HEK293 (cell line): ENCODE measurements around the gene UGT1A1.

Experiments used
- CTCF ChIA-PET: fragments of 350-600 bp; formaldehyde crosslinking; extraction: SDS; loops from one replicate; lab custom pipeline; 2021; ENCODE audit warnings: antibody characterized with exemption; lab: Yijun Ruan, JAX
- POLR2A ChIA-PET: fragments of 300-600 bp; formaldehyde crosslinking; extraction: SDS; loops from one replicate; lab custom pipeline; 2020; ENCODE audit warnings: antibody characterized with exemption, inconsistent platforms; lab: Yijun Ruan, JAX
- H3K27ac ChIP-seq: fragments of 200-500 bp; sonication (Bioruptor generic); 2 replicates; pipeline ENCODE4 v1.5.1; 2014; ENCODE audit warnings: low read depth, low read length, control low read depth, inconsistent platforms; ENCODE audit errors: extremely low read depth
- H3K36me3 ChIP-seq, 2 experiments: fragments of 200-500 bp in 1 of 2; sonication (Bioruptor generic) in 1 of 2; 1 replicate in 1 of 2; 2 replicates in 1 of 2; pipeline ENCODE4 v1.5.1; 2014 to 2017; ENCODE audit warnings: inconsistent platforms in 2 of 2, low read length in 2 of 2; ENCODE audit not compliant: control insufficient read depth in 2 of 2, insufficient read depth in 1 of 2
- H3K4me1 ChIP-seq: fragments of 200-500 bp; sonication (Bioruptor generic); 2 replicates; pipeline ENCODE4 v1.5.1; 2014; ENCODE audit warnings: mild to moderate bottlenecking, low read length, inconsistent platforms; ENCODE audit not compliant: control insufficient read depth, insufficient read depth
- H3K4me3 ChIP-seq: 2 replicates; pipeline ENCODE4 v1.5.1; 2011; ENCODE audit warnings: low read depth, mild to moderate bottlenecking, control low read depth, low read length, moderate library complexity
- H3K9me3 ChIP-seq: fragments of 200-500 bp; sonication (Bioruptor generic); 2 replicates; pipeline ENCODE4 v1.5.1; 2014; ENCODE audit warnings: low read depth, low read length, inconsistent platforms; ENCODE audit not compliant: control insufficient read depth, insufficient read depth
- EGR2 ChIP-seq: fragments of 450-650 bp; formaldehyde crosslinking; IDR thresholded peaks from 2 replicates; pipeline ENCODE4 v1.5.1; 2016; ENCODE audit warnings: low read depth, missing biosample characterization, missing genetic modification characterization
- GLIS1 ChIP-seq: fragments of 450-650 bp; formaldehyde crosslinking; IDR thresholded peaks from 2 replicates; pipeline ENCODE4 v1.5.1; 2016; ENCODE audit warnings: missing biosample characterization, missing genetic modification characterization
- HOXA7 ChIP-seq: sonication (generic); formaldehyde crosslinking; IDR thresholded peaks from 2 replicates; pipeline ENCODE4 v1.8.1; 2022; ENCODE audit warnings: missing genetic modification reagents, borderline replicate concordance
- PBX3 ChIP-seq: sonication (generic); formaldehyde crosslinking; IDR thresholded peaks from 2 replicates; pipeline ENCODE4 v1.8.1; 2022; ENCODE audit warnings: mild to moderate bottlenecking, moderate library complexity, missing genetic modification reagents
- PRDM2 ChIP-seq: fragments of 450-650 bp; formaldehyde crosslinking; IDR thresholded peaks from 2 replicates; pipeline ENCODE4 v1.5.1; 2016; ENCODE audit warnings: missing biosample characterization, missing genetic modification characterization, borderline replicate concordance
- ZBTB21 ChIP-seq: fragments of 450-650 bp; formaldehyde crosslinking; IDR thresholded peaks from 2 replicates; pipeline ENCODE4 v1.5.1; 2017; ENCODE audit warnings: missing biosample characterization, missing genetic modification characterization
- ZBTB6 ChIP-seq: fragments of 450-650 bp; formaldehyde crosslinking; IDR thresholded peaks from 2 replicates; pipeline ENCODE4 v1.5.1; 2017; ENCODE audit warnings: missing biosample characterization, missing genetic modification characterization
- ZBTB7A ChIP-seq: fragments of 450-650 bp; formaldehyde crosslinking; IDR thresholded peaks from 2 replicates; pipeline ENCODE4 v1.5.1; 2016; ENCODE audit warnings: low read depth, missing biosample characterization, missing genetic modification characterization
- ZNF169 ChIP-seq: fragments of 450-650 bp; formaldehyde crosslinking; IDR thresholded peaks from 2 replicates; pipeline ENCODE4 v1.5.1; 2016; ENCODE audit warnings: missing biosample characterization, missing genetic modification characterization
- ZNF211 ChIP-seq: fragments of 450-650 bp; formaldehyde crosslinking; IDR thresholded peaks from 2 replicates; pipeline ENCODE4 v1.5.1; 2016; ENCODE audit warnings: low read depth, missing biosample characterization, missing genetic modification characterization
- ZNF362 ChIP-seq: fragments of 450-650 bp; formaldehyde crosslinking; IDR thresholded peaks from 2 replicates; pipeline ENCODE4 v1.5.1; 2016; ENCODE audit warnings: missing biosample characterization, missing genetic modification characterization
- ZNF423 ChIP-seq: fragments of 450-650 bp; formaldehyde crosslinking; IDR thresholded peaks from 2 replicates; pipeline ENCODE4 v1.5.1; 2016; ENCODE audit warnings: missing biosample characterization, missing genetic modification characterization
- ZNF510 ChIP-seq: fragments of 450-650 bp; formaldehyde crosslinking; IDR thresholded peaks from 2 replicates; pipeline ENCODE4 v1.5.1; 2018; ENCODE audit warnings: mild to moderate bottlenecking, missing genetic modification characterization, missing biosample characterization; ENCODE audit not compliant: insufficient replicate concordance
- ZNF530 ChIP-seq: fragments of 450-650 bp; formaldehyde crosslinking; IDR thresholded peaks from 2 replicates; pipeline ENCODE4 v1.5.1; 2016; ENCODE audit warnings: low read depth, missing biosample characterization, missing genetic modification characterization
- ZNF560 ChIP-seq: fragments of 450-650 bp; formaldehyde crosslinking; IDR thresholded peaks from 2 replicates; pipeline ENCODE4 v1.5.1; 2017; ENCODE audit warnings: missing biosample characterization, missing genetic modification characterization, borderline replicate concordance
- ZNF610 ChIP-seq: fragments of 450-650 bp; formaldehyde crosslinking; IDR thresholded peaks from 2 replicates; pipeline ENCODE4 v1.5.1; 2016; ENCODE audit warnings: missing biosample characterization, missing genetic modification characterization, borderline replicate concordance
- ZNF629 ChIP-seq: fragments of 450-650 bp; formaldehyde crosslinking; IDR thresholded peaks from 2 replicates; pipeline ENCODE4 v1.5.1; 2017; ENCODE audit warnings: missing biosample characterization, missing genetic modification characterization
- ZNF658 ChIP-seq: fragments of 450-650 bp; formaldehyde crosslinking; IDR thresholded peaks from 2 replicates; pipeline ENCODE4; 2016; ENCODE audit warnings: missing biosample characterization, missing genetic modification characterization
- ZNF670 ChIP-seq: fragments of 450-650 bp; formaldehyde crosslinking; IDR thresholded peaks from 2 replicates; pipeline ENCODE4 v1.5.1; 2016; ENCODE audit warnings: missing biosample characterization, missing genetic modification characterization, low read depth
- ZXDB ChIP-seq: fragments of 450-650 bp; formaldehyde crosslinking; IDR thresholded peaks from 2 replicates; pipeline ENCODE4 v1.5.1; 2016; ENCODE audit warnings: missing biosample characterization, missing genetic modification characterization

UGT1A1 gene

GRCh38 chr2:233773854-233774253, 13.8 kb downstream of the UGT1A1 start (continued):
- no peak for TF ChIP-seq ZBTB6 (tag by site-specific recombination)
- TF ChIP-seq ZNF629, result no peak
- TF ChIP-seq ZBTB21, result no peak
- TF ChIP-seq HOXA7 (CRISPR knock-in tag), result no peak
- no peak for TF ChIP-seq ZNF211 (tag by site-specific recombination)
- no peak for TF ChIP-seq PBX3 (CRISPR knock-in tag)
- TF ChIP-seq ZNF658 (tag by site-specific recombination), result no peak
- TF ChIP-seq ZNF510 (tag by site-specific recombination), result no peak
- TF ChIP-seq GLIS1 (tag by site-specific recombination), result no peak
- TF ChIP-seq ZNF530, result no peak
- TF ChIP-seq ZNF362 (tag by site-specific recombination), result no peak

- CTCF ChIA-PET, result interaction anchor here (0.8 to 1.0 kb wide), 2 partner anchors 12 to 82 kb away, joined by 4 read pairs; no protein-coding TSS in a partner anchor
- POLR2A ChIA-PET, result no interaction called here
- Histone ChIP-seq H3K4me1 (no peaks in the 10 kb centered on the region), H3K36me3 (no peaks in the 10 kb centered on the region), H3K4me3 (no peak overlapping the region), H3K9me3 (no peaks in the 10 kb centered on the region), H3K27ac (no peak overlapping the region)
- TF ChIP-seq ZNF211 (tag by site-specific recombination), result no peak
- no peak for TF ChIP-seq ZNF560 (tag by site-specific recombination)
- TF ChIP-seq ZNF670 (tag by site-specific recombination), result no peak
- no peak for TF ChIP-seq ZBTB7A (tag by site-specific recombination)
- TF ChIP-seq ZXDB, result no peak
- TF ChIP-seq PRDM2 (tag by site-specific recombination), result no peak
- no peak for TF ChIP-seq ZNF423
- no peak for TF ChIP-seq EGR2 (tag by site-specific recombination)
- TF ChIP-seq ZNF169 (tag by site-specific recombination), result no peak
- TF ChIP-seq ZNF610 (tag by site-specific recombination), result no peak
Measured at GRCh38 chr2:233775414-233775813, 15.3 kb downstream of the UGT1A1 start.
